ENCODE data around the gene ZNF496.

ZNF496 gene

DNA sequence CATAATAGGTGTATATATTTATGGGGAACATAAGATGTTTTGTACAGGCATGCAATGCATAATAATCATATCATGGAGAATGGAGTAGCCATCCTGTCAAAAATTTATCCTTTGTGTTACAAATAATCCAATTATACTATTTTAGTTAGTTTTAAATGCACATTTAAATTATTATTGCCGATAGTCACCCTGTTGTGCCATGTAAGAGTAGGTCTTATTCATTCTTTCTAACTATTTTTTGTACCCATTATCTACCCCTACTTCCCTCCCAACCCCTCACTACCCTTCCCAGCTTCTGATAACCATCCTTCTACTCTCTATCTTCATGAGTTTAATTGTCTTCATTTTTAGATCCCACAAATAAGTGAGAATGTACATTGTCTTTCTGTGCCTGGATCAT, 84.1 kb downstream of the ZNF496 start (continued):
- no peak for TF ChIP-seq ZNF654 (tag by site-specific recombination; IDR thresholded peaks at IDR 0.05; ENCODE audit: low read depth)
